GM08714 (cell line): ENCODE results near the gene RSAD1.

Experiments used
- H3K4me3 ChIP-seq: fragments of 200-500 bp; sonication (Bioruptor generic); 2 replicates; pipeline ENCODE4 v1.5.1; 2014; ENCODE audit warnings: mild to moderate bottlenecking, low read length, inconsistent platforms
- ZNF274 ChIP-seq: IDR thresholded peaks from 2 replicates; pipeline ENCODE4 v1.6.1; 2012; ENCODE audit warnings: mild to moderate bottlenecking, low read depth, low read length

Gene RSAD1

GRCh38 chr17:50522766-50523165, 44.1 kb downstream of the RSAD1 start:
- H3K4me3 ChIP-seq = no peak overlapping the region

DNA sequence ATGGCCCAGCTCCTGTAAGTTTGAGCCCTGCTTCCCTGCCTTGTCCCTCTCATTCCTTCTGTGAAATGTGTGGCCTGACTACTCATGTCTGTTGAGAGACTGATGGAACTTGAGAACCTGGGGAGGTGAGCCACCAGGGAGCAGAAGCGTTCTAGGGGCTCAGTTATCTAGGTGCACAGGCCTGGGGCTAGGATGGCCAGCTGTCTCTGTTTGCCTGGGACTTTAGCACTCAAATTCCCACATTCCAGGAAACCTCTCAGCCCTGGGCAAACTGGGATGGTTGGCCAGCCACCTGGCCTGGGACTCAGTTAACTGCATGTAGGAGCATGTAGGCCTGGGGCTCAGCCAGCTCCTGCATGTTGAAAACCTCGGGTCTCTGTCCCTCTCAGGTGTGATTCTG, 44.5 kb downstream of the RSAD1 start:
- H3K4me3 ChIP-seq = no peak overlapping the region
- TF ChIP-seq ZNF274 = no peak

More at GRCh38 chr17:50522766-50523165, 44.1 kb downstream of the RSAD1 start:
- TF ChIP-seq ZNF274 = no peak

GRCh38 chr17:50524838-50525237, 46.2 kb downstream of the RSAD1 start:
- TF ChIP-seq ZNF274 = no peak
- H3K4me3 ChIP-seq = no peak overlapping the region

DNA sequence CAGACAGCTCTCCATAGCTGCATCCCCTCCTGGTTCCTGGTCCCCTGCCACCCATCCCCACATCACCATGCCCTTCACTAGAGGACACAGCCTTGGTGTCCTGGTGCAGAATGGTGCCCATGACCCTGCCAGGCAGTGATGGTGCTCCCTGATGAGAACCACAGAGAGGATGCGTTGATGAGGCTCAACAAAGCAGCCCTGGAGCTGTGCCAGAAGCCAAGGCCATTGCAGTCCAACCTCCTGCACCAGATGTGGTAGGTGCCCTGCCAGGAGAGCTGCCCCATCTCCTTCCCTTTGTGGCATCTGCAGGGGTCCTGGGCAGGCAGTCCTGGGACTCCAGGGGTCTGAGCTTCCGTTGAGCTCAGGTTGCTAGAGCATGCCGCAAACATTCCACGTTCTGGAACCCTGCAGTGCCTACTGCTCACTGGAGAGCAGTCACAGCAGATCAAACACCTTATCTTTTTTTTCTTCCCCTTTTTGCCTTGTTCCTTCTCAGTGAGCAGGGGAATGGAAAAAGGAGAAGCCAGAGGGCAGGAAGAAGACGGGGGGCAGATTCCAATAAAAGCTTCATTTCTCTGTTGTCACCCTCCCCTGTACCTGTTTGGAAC, 48.6 kb downstream of the RSAD1 start:
- H3K4me3 ChIP-seq = no peak overlapping the region
- TF ChIP-seq ZNF274 = no peak

GRCh38 chr17:50527949-50528474, 49.4 kb downstream of the RSAD1 start:
- H3K4me3 ChIP-seq = no peak overlapping the region
- no peak for TF ChIP-seq ZNF274

DNA sequence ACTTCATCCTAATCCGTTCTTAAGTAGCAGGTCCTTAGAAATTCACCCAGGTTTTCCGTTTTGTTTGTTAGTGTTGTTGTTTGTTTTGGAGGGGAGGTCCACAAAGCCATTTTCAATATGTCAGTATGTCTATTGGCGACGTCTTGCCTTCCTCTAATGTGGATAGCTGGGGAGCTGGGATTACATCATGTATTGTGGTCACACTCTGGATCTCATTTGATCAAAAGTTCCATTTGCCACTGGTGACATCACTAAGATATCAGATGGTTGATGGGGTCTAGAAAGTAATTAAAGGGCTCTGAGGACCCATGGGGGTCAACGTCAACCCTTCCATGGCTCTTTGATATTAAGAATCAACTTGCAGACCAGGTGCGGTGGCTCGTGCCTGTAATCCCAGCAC, 51.2 kb downstream of the RSAD1 start:
- H3K4me3 ChIP-seq = no peak overlapping the region
- no peak for TF ChIP-seq ZNF274

DNA sequence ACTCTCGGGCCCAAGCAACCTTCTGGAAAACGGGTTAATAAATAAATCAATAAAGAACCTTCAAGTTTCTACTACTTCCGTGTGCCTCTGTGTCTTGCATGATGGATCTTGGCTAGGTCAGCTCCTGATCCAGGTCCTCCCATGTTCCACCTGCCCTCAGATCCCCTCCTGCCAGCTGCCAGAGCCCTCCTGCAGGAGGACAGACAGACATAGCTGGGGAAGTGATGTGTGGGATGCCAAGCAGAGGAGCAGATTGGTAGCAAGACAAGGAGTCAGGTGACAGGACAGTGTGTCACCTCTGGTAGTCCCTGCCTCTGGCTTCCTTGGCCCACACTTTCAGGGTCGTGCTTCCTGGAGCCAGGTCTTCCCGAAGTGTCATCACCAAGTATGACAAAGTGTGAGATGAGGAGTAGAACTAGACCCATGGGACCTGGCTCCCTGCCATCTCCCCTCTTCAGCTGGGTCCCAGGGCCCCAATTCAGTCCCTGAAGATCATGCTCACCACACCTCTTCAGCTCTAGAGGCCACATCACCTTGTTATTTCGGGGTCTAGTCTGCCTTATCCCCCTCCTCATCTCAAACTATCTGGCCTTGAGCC, 52.9 kb downstream of the RSAD1 start:
- no peak for TF ChIP-seq ZNF274
- H3K4me3 ChIP-seq = no peak overlapping the region

DNA sequence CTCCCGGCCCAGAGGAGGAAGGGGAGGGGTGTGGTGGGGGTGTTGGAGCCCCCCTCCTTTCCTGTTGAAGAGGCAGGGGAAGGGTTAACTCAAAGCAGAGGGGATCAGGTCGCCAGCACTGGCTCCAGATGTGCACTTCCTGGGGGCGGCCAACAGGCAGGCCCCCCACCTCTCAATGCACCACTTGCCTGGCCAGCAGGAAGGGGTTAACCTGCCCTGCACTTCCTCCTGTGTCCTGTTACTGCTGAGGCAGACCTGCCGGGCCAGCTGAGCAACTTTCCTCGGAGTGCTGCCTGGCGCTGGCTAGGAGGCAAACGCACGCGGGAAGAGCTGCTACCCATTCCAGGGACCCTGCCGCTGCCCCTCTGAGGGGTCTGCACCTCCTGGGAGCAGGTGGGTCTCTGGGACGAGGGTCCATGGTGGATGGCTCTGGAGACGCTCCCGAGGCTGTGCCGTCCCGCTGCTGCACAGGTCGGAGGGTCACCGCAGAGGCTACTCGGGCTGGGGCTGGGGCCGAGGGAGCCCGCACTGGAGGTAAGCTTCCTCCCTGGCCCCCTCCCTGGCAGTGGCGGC, 53.9 kb downstream of the RSAD1 start, which contains the start of gene EPN3:
Gene EPN3 (plus strand): TSS at position 284 of the 573 bp plus-strand sequence. CDS start 3,822 bp downstream, outside the sequence.
- H3K4me3 ChIP-seq = no peak within 1 kb of the TSS
- no peak for TF ChIP-seq ZNF274

GRCh38 chr17:50533185-50533584, 54.5 kb downstream of the RSAD1 start:
- H3K4me3 ChIP-seq = no peak overlapping the region
- no peak for TF ChIP-seq ZNF274

DNA sequence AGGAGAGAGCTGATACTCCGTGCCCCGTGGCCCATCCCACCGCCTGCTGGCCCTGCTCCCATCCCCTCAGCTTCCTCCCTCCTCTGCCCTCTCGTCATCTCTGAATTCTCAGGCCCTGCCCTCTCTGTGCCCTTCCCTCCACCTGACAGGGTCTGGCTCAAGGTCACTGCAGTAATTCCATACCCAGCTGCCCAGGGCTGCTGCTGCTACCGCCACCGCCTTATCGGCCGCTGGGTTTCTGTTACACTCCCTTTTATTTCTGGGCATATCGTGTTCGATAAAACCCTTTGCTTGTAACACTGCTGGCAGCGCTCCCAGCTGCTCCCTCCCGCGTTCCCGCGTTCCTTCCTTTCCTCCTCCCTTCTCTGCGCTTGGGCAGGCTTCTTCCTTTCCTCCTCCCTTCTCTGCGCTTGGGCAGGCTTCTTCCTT, 55.1 kb downstream of the RSAD1 start:
- no peak for TF ChIP-seq ZNF274
- H3K4me3 ChIP-seq = no peak overlapping the region

- no peak for TF ChIP-seq ZNF274
- H3K4me3 ChIP-seq = no peak overlapping the region
Observed at GRCh38 chr17:50534222-50534978, 55.7 kb downstream of the RSAD1 start.

- H3K4me3 ChIP-seq = no peak overlapping the region
- no peak for TF ChIP-seq ZNF274
Observed at GRCh38 chr17:50534979-50535326, 56.3 kb downstream of the RSAD1 start.

DNA sequence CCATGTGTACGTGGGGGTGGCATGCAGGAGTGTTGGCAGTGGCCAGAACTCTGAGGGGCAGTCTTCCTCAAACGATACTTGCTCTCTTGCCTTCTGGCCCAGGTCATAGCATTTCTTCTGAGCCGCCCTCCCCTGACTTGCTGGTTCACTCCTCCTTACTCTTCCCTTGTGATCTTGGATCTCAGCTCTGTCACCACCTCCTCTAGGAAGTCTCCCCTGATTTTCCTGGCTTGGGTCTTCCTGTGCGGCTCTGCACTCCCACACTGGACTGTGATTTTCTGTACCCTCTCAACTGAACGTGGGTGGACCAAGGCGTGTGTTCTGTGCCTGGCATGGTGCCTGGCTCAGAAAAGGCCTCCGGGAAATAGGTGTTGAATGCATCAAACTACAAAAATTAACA, 56.7 kb downstream of the RSAD1 start:
- H3K4me3 ChIP-seq = no peak overlapping the region
- no peak for TF ChIP-seq ZNF274
